Karpas-422 (cell line): ENCODE data around the gene PWWP2B. TPM values are rescaled to one million over a fixed set of nuclear protein-coding genes. Genes with fewer than 3 reads are reported as not detected.

Experiments
- DNase-seq: peaks from one replicate; pipeline ENCODE4 v3.0.0-alpha.2; 2015
- H2AFZ ChIP-seq: fragments of 200-600 bp; sonication (generic); 2 replicates; pipeline ENCODE4 v1.6.1; 2014; ENCODE audit warnings: antibody characterized with exemption, low read length, mixed read lengths
- H3K27ac ChIP-seq: fragments of 200-600 bp; sonication (generic); 2 replicates; pipeline ENCODE4 v1.5.1; 2014; ENCODE audit warnings: mild to moderate bottlenecking, low read length, moderate library complexity
- H3K27me3 ChIP-seq: fragments of 200-600 bp; sonication (generic); 2 replicates; pipeline ENCODE4 v1.6.1; 2014; ENCODE audit warnings: low read length, mixed read lengths
- H3K36me3 ChIP-seq: fragments of 200-600 bp; sonication (generic); 2 replicates; pipeline ENCODE4 v1.6.1; 2014; ENCODE audit warnings: low read length, mixed read lengths; ENCODE audit not compliant: insufficient read depth
- H3K4me1 ChIP-seq: fragments of 200-600 bp; sonication (generic); 2 replicates; pipeline ENCODE4 v1.6.1; 2014; ENCODE audit warnings: mild to moderate bottlenecking, low read length, mixed read lengths
- H3K4me2 ChIP-seq: fragments of 200-600 bp; sonication (generic); 2 replicates; pipeline ENCODE4 v1.6.1; 2014; ENCODE audit warnings: low read length, low read depth, mild to moderate bottlenecking; ENCODE audit not compliant: poor library complexity, severe bottlenecking
- H3K4me3 ChIP-seq: fragments of 200-600 bp; sonication (generic); 2 replicates; pipeline ENCODE4 v1.5.1; 2014; ENCODE audit warnings: mild to moderate bottlenecking, antibody characterized with exemption, low read length, mixed read lengths
- H3K79me2 ChIP-seq: fragments of 200-600 bp; sonication (generic); 2 replicates; pipeline ENCODE4 v1.6.1; 2014; ENCODE audit warnings: mild to moderate bottlenecking, low read length, mixed read lengths
- H3K9ac ChIP-seq: fragments of 200-600 bp; sonication (generic); 2 replicates; pipeline ENCODE4 v1.6.0; 2014; ENCODE audit warnings: low read length
- H3K9me2 ChIP-seq: fragments of 200-600 bp; sonication (generic), shearing (Covaris generic); replicated peaks from 2 replicates; pipeline ENCODE4 v1.6.0; 2014; ENCODE audit warnings: mild to moderate bottlenecking, low read length, moderate library complexity; ENCODE audit not compliant: insufficient read depth
- H3K9me3 ChIP-seq: fragments of 300-700, 200-600 bp; sonication (generic); 2 replicates; pipeline ENCODE4 v1.6.1; 2014; ENCODE audit warnings: low read length, mixed read lengths
- H4K20me1 ChIP-seq: fragments of 200-600 bp; sonication (generic); 2 replicates; pipeline ENCODE4 v1.6.1; 2014; ENCODE audit warnings: mild to moderate bottlenecking, antibody characterized with exemption, low read length, low read depth; ENCODE audit not compliant: insufficient read depth
- total RNA-seq: library from RNA; depleted of rRNA; stranded (reverse); fragments of >200 nt; shearing (Covaris generic); gene quantifications from 2 replicates; pipeline ENCODE4 v1.2.3, GENCODE V29; 2014; ENCODE audit warnings: low replicate concordance; rRNA removed

PWWP2B gene
- total RNA-seq, 1 experiment from 2014 or later = 1.4 TPM

GRCh38 chr10:132466520-132467463 is 69.8 kb downstream of the PWWP2B start:
- Histone ChIP-seq H3K4me2 (peak overlapping the region; percentile 60), H2AFZ (no peak overlapping the region), H3K4me3 (peak overlapping the region; percentile 52; the same call in 1 of the 2 replicates), H3K4me1 (peaks cover 95% of the 10 kb centered on the region), H3K27me3 (no peaks in the 10 kb centered on the region), H3K27ac (peak overlapping the region; percentile 92), H3K79me2 (no peaks in the 10 kb centered on the region), H3K9me3 (no peaks in the 10 kb centered on the region), H3K9me2 (no peaks in the 10 kb centered on the region), H3K9ac (peak overlapping the region; percentile 73), H3K36me3 (peaks cover 4% of the 10 kb centered on the region; the same call in 1 of the 2 replicates), H4K20me1 (no peaks in the 10 kb centered on the region)
- DNase-seq = peak; percentile 66

Other genes starting within 250 kb of the PWWP2B start
- 0.11 TPM in 1 of 2 replicates, not detected in the other for gene DPYSL4, start 210.3 kb upstream of the PWWP2B start, total RNA-seq
- 8.4 and 20.7 TPM in 2 replicates for gene STK32C, start 89.2 kb upstream of the PWWP2B start, total RNA-seq
- 2.2 and 12.4 TPM in 2 replicates for gene LRRC27, start 65.0 kb upstream of the PWWP2B start, total RNA-seq
- gene INPP5A, start 140.6 kb downstream of the PWWP2B start, total RNA-seq = 9.1 and 11.8 TPM in 2 replicates